ENCODE data around the gene ZSCAN2. TPM values are rescaled to one million over a fixed set of nuclear protein-coding genes. Genes with fewer than 3 reads are reported as not detected.

ZSCAN2 gene
- total RNA-seq, 1 experiment from 2014 or later: 18.0 TPM

DNA sequence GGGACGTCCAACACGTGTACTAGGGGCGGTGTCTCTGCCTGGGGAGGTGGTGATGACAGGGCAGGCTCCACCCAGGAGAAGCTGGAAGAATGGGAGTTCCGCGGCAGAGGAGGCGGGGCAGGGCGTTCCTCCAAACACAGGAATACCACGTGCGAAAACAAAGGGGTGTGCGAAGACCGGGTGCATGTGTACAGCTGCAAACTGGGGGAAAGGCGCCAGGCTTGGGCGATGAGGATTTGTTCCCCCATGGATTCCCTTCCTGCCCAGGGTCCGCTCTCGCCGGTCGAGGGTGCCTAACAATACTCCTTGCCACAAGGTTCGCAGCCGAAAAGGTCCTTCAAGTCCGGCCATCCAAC lies 500 bp upstream of the ZSCAN2 start:
- intact Hi-C loops (cut with micrococcal nuclease; ENCODE audit: unreplicated experiment): loop anchor here (1.0 kb wide), 1 partner anchor 330 kb away; no protein-coding TSS in a partner anchor
- H3K4me1 Mint-ChIP-seq (ENCODE audit: low read depth, unreplicated experiment): peaks cover 33% of the 10 kb centered on the region
- H3K36me3 Mint-ChIP-seq (ENCODE audit: insufficient read depth, unreplicated experiment): peaks cover 52% of the 10 kb centered on the region
- CTCF ChIA-PET: interaction anchor here (1.3 to 1.4 kb wide), 2 partner anchors 12 to 34 kb away, joined by 4 to 5 read pairs; no protein-coding TSS in a partner anchor
- no TSS peak for BruUV-seq (replicated peaks)
- peak; percentile 90 for DNase-seq
- TF ChIP-seq, protein P1, sequence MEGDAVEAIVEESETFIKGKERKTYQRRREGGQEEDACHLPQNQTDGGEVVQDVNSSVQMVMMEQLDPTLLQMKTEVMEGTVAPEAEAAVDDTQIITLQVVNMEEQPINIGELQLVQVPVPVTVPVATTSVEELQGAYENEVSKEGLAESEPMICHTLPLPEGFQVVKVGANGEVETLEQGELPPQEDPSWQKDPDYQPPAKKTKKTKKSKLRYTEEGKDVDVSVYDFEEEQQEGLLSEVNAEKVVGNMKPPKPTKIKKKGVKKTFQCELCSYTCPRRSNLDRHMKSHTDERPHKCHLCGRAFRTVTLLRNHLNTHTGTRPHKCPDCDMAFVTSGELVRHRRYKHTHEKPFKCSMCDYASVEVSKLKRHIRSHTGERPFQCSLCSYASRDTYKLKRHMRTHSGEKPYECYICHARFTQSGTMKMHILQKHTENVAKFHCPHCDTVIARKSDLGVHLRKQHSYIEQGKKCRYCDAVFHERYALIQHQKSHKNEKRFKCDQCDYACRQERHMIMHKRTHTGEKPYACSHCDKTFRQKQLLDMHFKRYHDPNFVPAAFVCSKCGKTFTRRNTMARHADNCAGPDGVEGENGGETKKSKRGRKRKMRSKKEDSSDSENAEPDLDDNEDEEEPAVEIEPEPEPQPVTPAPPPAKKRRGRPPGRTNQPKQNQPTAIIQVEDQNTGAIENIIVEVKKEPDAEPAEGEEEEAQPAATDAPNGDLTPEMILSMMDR (IDR thresholded peaks at IDR 0.05; ENCODE audit: unreplicated experiment): no peak
- H3K27ac Mint-ChIP-seq (ENCODE audit: unreplicated experiment): peak overlapping the region; percentile 80
- peak overlapping the region; percentile 95 for H3K4me3 Mint-ChIP-seq (ENCODE audit: low read depth, unreplicated experiment)
- H3K9me3 Mint-ChIP-seq (ENCODE audit: low read depth, unreplicated experiment): no peaks in the 10 kb centered on the region
- H3K27me3 Mint-ChIP-seq (ENCODE audit: unreplicated experiment): no peaks in the 10 kb centered on the region

DNA sequence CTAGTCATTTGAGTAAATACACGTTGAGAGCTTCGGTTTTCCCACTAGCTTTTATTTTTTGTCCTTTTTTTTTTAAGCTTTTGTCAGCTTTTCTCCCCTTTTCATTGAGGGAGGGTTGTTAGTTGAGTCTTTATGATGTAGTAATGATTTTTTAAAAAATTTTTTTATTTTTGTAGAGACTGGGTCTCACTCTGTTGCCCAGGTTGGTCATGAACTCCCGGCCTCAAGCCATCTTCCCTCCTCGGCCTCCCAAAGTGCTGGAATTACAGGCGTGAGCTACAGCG lies 688 bp downstream of the ZSCAN2 start:
- no TSS peak for BruUV-seq (replicated peaks)
- CTCF ChIA-PET: interaction anchor here (0.7 to 1.3 kb wide), 3 partner anchors 30 to 1358 kb away, joined by 3 to 5 read pairs (median 3); no protein-coding TSS in a partner anchor
- no peaks in the 10 kb centered on the region for H3K9me3 Mint-ChIP-seq (ENCODE audit: low read depth, unreplicated experiment)
- H3K27ac Mint-ChIP-seq (ENCODE audit: unreplicated experiment): peak overlapping the region; percentile 80
- TF ChIP-seq, protein P1 (IDR thresholded peaks at IDR 0.05; ENCODE audit: unreplicated experiment): no peak
- peaks cover 53% of the 10 kb centered on the region for H3K36me3 Mint-ChIP-seq (ENCODE audit: insufficient read depth, unreplicated experiment)
- no peaks in the 10 kb centered on the region for H3K27me3 Mint-ChIP-seq (ENCODE audit: unreplicated experiment)
- DNase-seq: no peak
- H3K4me1 Mint-ChIP-seq (ENCODE audit: low read depth, unreplicated experiment): peaks cover 39% of the 10 kb centered on the region
- H3K4me3 Mint-ChIP-seq (ENCODE audit: low read depth, unreplicated experiment): peak overlapping the region; percentile 95
- intact Hi-C loops (cut with micrococcal nuclease; ENCODE audit: unreplicated experiment): no loop called here

DNA sequence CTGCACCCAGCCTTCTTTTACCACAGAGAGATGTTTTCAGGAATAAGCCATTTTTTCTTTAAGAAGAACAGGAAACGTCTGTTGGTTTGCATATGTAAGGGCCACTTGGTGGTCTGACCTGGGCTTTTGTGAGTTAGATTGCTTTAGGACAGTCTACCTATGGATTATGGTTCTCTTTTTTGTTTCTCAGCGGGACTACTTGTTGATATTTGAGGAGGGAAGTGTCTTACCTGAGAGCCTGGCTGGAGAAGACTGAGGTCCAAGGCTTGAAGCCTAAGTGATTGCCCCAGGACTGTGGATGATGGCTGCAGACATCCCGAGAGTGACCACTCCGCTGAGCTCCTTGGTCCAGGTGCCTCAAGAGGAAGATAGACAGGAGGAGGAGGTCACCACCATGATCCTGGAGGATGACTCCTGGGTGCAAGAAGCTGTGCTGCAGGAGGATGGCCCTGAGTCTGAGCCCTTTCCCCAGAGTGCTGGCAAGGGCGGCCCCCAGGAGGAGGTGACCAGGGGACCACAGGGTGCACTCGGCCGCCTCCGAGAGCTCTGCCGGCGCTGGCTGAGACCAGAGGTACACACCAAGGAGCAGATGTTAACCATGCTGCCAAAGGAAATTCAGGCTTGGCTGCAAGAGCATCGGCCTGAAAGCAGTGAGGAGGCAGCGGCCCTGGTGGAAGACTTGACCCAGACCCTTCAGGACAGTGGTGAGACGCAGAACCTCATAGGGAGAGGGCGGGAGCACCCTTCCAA lies 3.0 kb downstream of the ZSCAN2 start:
- CTCF ChIA-PET: interaction anchor here (0.7 to 1.1 kb wide), 2 partner anchors 16 kb away, joined by 3 to 5 read pairs; no protein-coding TSS in a partner anchor
- Mint-ChIP-seq H3K4me3 (ENCODE audit: low read depth, unreplicated experiment) (no peak overlapping the region), H3K27me3 (ENCODE audit: unreplicated experiment) (no peaks in the 10 kb centered on the region), H3K36me3 (ENCODE audit: insufficient read depth, unreplicated experiment) (peaks cover 50% of the 10 kb centered on the region), H3K27ac (ENCODE audit: unreplicated experiment) (no peak overlapping the region), H3K4me1 (ENCODE audit: low read depth, unreplicated experiment) (peaks cover 51% of the 10 kb centered on the region), H3K9me3 (ENCODE audit: low read depth, unreplicated experiment) (no peaks in the 10 kb centered on the region)
- intact Hi-C loops (cut with micrococcal nuclease; ENCODE audit: unreplicated experiment): no loop called here
- TF ChIP-seq, protein P1 (IDR thresholded peaks at IDR 0.05; ENCODE audit: unreplicated experiment): no peak
- DNase-seq: no peak
- no TSS peak for BruUV-seq (replicated peaks)

DNA sequence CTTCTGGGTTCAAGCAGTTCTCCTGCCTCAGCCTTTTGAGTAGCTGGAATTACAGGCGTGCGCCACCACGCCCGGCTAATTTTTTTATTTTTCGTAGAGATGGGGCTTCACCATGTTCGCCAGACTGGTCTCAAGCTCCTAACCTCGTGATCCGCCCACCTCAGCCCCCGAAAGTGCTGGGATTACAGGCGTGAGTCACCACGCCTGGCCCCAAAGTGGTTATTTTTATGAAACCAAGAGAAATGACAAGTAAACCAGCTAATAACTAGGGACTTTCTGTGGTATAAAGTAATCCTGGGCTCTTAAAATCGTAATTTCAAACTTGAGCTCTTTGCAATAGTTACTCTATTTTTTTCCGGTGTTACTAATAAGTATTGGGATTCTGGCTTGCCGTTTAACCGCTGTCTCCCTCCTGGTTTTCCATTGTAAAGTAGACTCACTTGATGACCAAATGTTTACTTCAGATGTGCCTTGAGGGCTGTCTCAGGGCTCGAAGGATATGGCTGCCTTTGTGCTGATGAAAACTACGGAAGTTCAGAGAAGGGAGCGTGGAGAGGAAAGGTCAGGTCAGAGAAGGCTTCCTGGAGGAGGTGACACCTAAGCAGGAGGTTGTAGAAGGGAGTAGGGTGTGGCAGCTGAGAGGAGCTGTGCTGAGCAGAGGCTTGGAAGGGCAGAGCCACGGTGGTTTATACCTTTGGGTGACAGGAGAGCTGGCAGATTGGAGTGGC lies 4.2 kb downstream of the ZSCAN2 start:
- Mint-ChIP-seq H3K27ac (ENCODE audit: unreplicated experiment) (no peak overlapping the region), H3K4me3 (ENCODE audit: low read depth, unreplicated experiment) (no peak overlapping the region), H3K4me1 (ENCODE audit: low read depth, unreplicated experiment) (peaks cover 51% of the 10 kb centered on the region), H3K36me3 (ENCODE audit: insufficient read depth, unreplicated experiment) (peaks cover 41% of the 10 kb centered on the region), H3K9me3 (ENCODE audit: low read depth, unreplicated experiment) (no peaks in the 10 kb centered on the region), H3K27me3 (ENCODE audit: unreplicated experiment) (no peaks in the 10 kb centered on the region)
- CTCF ChIA-PET: no interaction called here
- TF ChIP-seq, protein P1 (IDR thresholded peaks at IDR 0.05; ENCODE audit: unreplicated experiment): no peak
- BruUV-seq (replicated peaks): no TSS peak
- intact Hi-C loops (cut with micrococcal nuclease; ENCODE audit: unreplicated experiment): no loop called here
- DNase-seq: no peak

Data from Calu3 (cell line).